Stimulated activated CD4-positive, alpha-beta T cell treated with anti-CD3 and anti-CD28 coated beads, Interleukin-2, amount 100 ng/mL, for 24 hours (primary cell): ENCODE measurements around the gene JUN.

ENCODE experiments used
- DNase-seq, 2 donors: peaks; one replicate each; pipeline ENCODE4 v3.0.0-alpha.2; 2020

Gene JUN

GRCh38 chr1:58754073-58754613 lies 29.7 kb downstream of the JUN start:
- no peak for DNase-seq

DNA sequence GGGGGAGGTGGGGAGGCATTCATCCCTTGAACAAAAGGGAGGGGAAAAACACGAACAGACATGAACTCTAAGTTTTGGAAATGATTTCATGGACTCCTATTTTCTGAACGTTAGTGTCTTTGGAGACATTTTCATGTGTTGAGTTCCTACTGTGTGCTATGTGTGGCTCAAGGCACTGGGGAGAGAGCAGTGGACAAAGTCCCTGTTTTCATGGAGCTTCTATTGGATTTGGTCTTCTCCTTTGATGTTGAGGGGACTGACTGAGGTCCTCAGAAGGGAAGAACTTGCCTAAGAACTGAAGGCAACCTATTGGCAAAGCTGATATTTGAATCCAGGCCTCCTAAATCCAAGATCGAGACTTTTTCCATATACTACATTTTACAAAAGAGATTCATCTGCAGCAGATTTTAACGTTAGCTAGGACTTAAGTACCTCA lies 30.4 kb downstream of the JUN start:
- no peak for DNase-seq

DNA sequence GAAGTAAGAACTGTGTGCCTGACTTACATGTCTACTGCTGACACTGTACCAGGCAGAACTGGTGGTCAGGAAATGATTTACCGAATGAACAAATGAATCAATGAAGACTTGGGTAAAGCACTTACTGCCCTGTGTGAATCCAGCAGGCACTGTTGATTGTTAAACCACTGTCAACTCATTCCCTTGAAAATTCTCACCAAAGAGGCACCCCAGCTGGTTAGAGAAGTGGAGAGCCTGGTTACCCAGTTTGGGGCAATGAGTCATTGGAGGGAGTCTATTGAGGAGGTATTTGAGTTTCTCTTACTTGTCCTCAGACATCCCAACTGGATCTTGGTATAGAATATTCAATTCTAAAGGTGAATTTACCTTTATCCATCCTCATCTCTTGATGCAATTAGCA lies 34.2 kb downstream of the JUN start:
- no peak for DNase-seq

- DNase-seq, result no peak
Observed at GRCh38 chr1:58748666-58749065, 35.2 kb downstream of the JUN start.

GRCh38 chr1:58746757-58747156 lies 37.1 kb downstream of the JUN start:
- no peak for DNase-seq

DNA sequence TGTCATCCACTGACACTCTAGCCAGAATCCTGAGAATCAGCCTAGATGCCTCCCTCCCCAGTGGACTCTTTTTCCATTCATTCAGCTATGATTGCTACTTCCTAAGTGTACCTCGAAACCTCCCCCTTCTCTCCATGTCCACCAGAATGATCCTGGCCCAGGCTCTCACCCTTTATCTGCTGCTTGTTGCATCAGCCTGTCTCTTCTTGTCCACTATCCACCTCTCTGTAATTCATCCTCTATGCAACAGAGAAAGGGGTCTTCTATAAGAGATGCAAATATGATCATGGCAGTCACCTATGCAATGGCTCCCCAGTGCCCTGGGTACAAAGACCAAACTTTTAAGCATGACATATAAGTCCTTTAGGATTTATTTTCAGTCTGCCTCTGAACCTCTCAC lies 37.7 kb downstream of the JUN start:
- DNase-seq, result no peak

DNA sequence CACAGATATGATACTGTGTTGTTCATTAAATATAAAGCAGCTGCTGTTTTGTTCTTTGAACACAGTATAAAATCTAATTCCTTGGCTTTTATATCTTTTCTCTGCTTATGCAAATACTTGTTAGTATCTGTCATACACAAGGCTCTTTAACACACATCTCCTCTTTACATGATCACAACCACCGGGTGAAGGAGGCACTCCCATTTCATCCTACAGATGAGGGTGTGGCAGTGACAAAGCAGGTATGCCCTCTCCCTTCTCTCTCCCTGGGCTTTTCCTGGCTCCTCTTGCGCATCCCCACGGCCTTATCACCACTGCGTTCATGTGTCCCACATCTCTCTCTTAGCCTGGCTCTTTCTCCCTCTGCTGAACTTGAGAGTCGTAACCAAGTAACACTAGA lies 38.2 kb downstream of the JUN start:
- DNase-seq, result no peak

- DNase-seq, result no peak
Observed at GRCh38 chr1:58745117-58745516, 38.7 kb downstream of the JUN start.

- DNase-seq, result no peak
Observed at GRCh38 chr1:58741678-58742553, 41.9 kb downstream of the JUN start.

GRCh38 chr1:58739856-58740466 lies 43.9 kb downstream of the JUN start:
- no peak for DNase-seq

DNA sequence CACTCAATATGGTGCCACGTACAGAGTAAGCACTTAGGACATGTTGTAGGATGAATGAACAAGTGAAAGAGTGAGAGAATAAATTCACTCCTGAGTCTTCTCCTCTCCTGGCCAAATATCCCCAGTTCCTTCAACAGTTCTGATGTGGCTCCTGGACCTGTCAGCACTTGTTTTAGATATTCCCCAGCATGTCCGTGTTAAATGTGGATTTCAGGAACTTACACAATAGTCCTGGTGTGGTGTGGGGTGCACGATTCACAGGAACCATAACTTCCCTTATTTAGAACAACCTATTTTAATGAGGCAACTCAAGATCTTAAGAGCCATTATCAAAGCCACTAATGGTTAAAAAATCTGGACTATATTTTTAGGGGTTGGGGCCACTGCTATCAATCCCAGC lies 45.0 kb downstream of the JUN start:
- no peak for DNase-seq

DNA sequence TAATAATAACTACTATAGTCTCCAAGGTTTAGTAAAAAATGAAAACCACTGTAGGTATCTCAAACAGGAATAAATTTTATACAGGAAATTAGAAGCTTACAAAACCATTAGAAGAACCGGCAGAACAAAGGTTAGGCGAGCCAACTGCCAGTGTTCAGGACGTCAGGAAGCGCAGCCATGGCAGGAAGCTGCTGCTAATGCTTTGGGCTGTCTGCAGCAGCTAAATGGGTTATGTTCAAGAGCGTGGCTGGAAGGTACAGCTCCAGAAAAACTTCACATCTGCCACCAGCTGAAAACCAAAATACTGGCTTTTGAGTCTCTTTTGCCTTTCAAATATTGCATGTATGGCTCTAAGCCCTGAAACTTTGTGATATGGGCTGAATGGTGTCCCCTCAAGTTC lies 48.3 kb downstream of the JUN start:
- DNase-seq, result no peak

DNA sequence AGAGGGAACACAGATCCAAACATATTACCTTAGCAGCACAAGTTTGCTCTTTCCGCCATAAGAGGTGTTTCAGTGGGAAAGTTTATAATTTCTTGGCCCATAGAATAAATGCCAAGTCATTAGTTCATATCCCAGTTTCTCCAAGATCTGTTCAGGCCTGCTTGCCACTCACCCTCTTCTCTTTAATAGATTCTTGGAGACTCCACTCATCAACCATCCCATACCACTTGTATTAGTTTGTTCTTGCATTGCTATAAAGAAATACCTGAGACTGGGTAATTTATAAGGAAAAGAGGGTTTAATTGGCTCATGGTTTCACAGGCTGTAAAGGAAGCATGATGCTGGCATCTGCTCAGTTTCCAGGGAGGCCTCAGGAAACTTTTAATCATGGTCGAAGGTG lies 49.2 kb downstream of the JUN start:
- DNase-seq, result no peak

GRCh38 chr1:58732087-58732775 lies 51.6 kb downstream of the JUN start:
- DNase-seq, result no peak
